DOHH2 (cell line): ENCODE results near the gene PLA2G6.

Source experiments
- H3F3A ChIP-seq: fragments of 200-600 bp; sonication (generic), shearing (Covaris generic); 2 replicates; pipeline ENCODE4 v1.6.0; 2016; ENCODE audit warnings: antibody characterized with exemption, mild to moderate bottlenecking; ENCODE audit not compliant: control insufficient read depth, insufficient read depth
- H3K27ac ChIP-seq: fragments of 200-600 bp; sonication (generic); 2 replicates; pipeline ENCODE4 v1.5.1; 2014; ENCODE audit warnings: low read depth, mild to moderate bottlenecking, low read length, moderate library complexity
- H3K27me3 ChIP-seq: fragments of 200-600 bp; sonication (generic); 2 replicates; pipeline ENCODE4 v1.6.1; 2014; ENCODE audit warnings: mild to moderate bottlenecking, low read length, mixed read lengths; ENCODE audit not compliant: control insufficient read depth
- H3K36me3 ChIP-seq: fragments of 200-600 bp; sonication (generic); 2 replicates; pipeline ENCODE4 v1.6.1; 2014; ENCODE audit warnings: mild to moderate bottlenecking, low read length, moderate library complexity, mixed read lengths; ENCODE audit not compliant: control insufficient read depth
- H3K4me1 ChIP-seq: fragments of 200-600 bp; sonication (generic); 2 replicates; pipeline ENCODE4 v1.6.1; 2014; ENCODE audit warnings: mild to moderate bottlenecking, low read length, mixed read lengths; ENCODE audit not compliant: control insufficient read depth
- H3K4me2 ChIP-seq: fragments of 200-600 bp; sonication (generic); 2 replicates; pipeline ENCODE4 v1.6.0; 2014; ENCODE audit warnings: mild to moderate bottlenecking, low read length, moderate library complexity
- H3K4me3 ChIP-seq: fragments of 200-600 bp; sonication (generic); 2 replicates; pipeline ENCODE4 v1.5.1; 2014; ENCODE audit warnings: mild to moderate bottlenecking, low read length, mixed read lengths
- H3K79me2 ChIP-seq: fragments of 200-600 bp; sonication (generic); 2 replicates; pipeline ENCODE4 v1.6.1; 2014; ENCODE audit warnings: mild to moderate bottlenecking, low read length, mixed read lengths; ENCODE audit not compliant: control insufficient read depth
- H3K9me2 ChIP-seq: fragments of 200-600 bp; sonication (generic); replicated peaks from 2 replicates; pipeline ENCODE4 v1.6.1; 2014; ENCODE audit warnings: mild to moderate bottlenecking, low read length, mixed read lengths; ENCODE audit not compliant: control insufficient read depth
- H3K9me3 ChIP-seq: fragments of 200-600 bp; sonication (generic); 2 replicates; pipeline ENCODE4 v1.6.1; 2014; ENCODE audit warnings: antibody characterized with exemption, low read length, mixed read lengths; ENCODE audit not compliant: control insufficient read depth, insufficient read depth
- H4K20me1 ChIP-seq: fragments of 200-600 bp; sonication (generic); 2 replicates; pipeline ENCODE4 v1.6.0; 2014; ENCODE audit warnings: low read depth, mild to moderate bottlenecking, antibody characterized with exemption, low read length, moderate library complexity; ENCODE audit not compliant: control insufficient read depth, insufficient read depth
- EZH2phosphoT487 ChIP-seq: fragments of 200-600 bp; sonication (generic); IDR thresholded peaks from 2 replicates; pipeline ENCODE4 v1.6.1; 2017; ENCODE audit warnings: borderline replicate concordance, mild to moderate bottlenecking, antibody characterized with exemption, low read length, moderate library complexity, mixed read lengths
- TF ChIP-seq, protein P1 (sequence below): fragments of 200-600 bp; sonication (generic); IDR thresholded peaks from one replicate; pipeline ENCODE4 v1.5.1; 2014; ENCODE audit warnings: antibody characterized with exemption, mild to moderate bottlenecking, low read depth, low read length; ENCODE audit not compliant: poor library complexity, severe bottlenecking

The PLA2G6 gene

DNA sequence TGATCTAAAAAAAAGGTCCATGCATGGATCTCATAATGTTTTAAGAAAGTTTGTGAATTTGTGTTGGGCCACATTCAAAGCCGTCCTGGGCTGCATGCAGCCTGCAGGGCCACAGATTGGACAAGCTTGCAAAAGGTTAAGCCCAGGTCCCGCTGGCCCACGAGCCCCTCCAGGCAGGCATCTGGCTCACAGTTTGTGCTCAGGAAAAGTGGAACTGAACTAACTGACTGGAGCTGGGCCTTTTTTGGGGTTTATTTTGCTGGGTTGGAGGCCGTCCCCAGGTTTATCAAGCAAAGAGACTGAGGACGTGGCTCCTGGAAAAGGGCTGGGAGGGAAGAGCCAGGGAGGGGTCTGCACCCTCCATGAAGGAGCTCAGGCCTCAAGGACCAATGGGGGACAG lies 39.0 kb downstream of the PLA2G6 start:
- Histone ChIP-seq H3K27ac (no peak overlapping the region), H3K4me2 (no peak overlapping the region), H3K79me2 (no peaks in the 10 kb centered on the region), H3F3A (no peaks in the 10 kb centered on the region), H3K4me3 (no peak overlapping the region), H3K27me3 (no peaks in the 10 kb centered on the region), H3K9me2 (no peaks in the 10 kb centered on the region), H3K36me3 (peaks cover 4% of the 10 kb centered on the region; the same call in 1 of the 2 replicates), H3K4me1 (no peaks in the 10 kb centered on the region; the same call in 1 of the 2 replicates), H3K9me3 (no peaks in the 10 kb centered on the region), H4K20me1 (no peaks in the 10 kb centered on the region)
- no peak for TF ChIP-seq EZH2phosphoT487
- TF ChIP-seq, protein P1, sequence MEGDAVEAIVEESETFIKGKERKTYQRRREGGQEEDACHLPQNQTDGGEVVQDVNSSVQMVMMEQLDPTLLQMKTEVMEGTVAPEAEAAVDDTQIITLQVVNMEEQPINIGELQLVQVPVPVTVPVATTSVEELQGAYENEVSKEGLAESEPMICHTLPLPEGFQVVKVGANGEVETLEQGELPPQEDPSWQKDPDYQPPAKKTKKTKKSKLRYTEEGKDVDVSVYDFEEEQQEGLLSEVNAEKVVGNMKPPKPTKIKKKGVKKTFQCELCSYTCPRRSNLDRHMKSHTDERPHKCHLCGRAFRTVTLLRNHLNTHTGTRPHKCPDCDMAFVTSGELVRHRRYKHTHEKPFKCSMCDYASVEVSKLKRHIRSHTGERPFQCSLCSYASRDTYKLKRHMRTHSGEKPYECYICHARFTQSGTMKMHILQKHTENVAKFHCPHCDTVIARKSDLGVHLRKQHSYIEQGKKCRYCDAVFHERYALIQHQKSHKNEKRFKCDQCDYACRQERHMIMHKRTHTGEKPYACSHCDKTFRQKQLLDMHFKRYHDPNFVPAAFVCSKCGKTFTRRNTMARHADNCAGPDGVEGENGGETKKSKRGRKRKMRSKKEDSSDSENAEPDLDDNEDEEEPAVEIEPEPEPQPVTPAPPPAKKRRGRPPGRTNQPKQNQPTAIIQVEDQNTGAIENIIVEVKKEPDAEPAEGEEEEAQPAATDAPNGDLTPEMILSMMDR = no peak

DNA sequence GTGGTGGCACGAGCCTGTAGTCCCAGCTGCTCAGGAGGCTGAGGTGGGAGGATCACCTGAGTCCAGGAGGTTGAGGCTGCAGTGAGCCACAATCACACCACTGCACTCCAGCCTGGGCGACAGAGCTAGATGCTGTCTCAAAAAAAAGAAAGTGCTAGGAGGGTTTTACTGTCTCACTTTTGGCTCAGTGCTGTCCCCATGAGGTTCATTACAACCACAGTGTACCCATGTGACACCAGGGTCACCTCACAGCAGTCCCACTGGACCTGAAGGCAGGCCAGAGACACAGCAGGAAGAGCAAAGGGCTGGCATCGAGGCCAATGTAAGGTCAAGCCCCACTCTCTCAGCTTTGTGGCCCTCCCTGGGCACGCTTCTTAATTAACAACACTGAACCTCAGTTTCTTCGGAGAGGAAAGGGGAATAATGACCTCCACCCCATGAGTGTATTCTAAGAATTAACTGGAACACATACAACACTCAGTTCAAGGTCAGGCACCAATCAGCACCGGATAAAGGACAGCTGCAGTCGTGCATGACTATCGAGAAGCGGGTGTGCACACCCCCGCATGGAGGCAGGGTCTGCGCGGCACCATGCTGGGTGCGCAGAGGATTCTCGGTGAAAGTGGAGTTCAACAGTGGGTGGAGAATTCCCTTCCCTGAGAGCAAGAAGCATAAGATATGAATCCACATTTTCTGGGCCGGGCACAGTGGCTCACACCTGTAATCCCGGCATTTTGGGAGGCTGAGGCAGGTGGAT lies 40.2 kb downstream of the PLA2G6 start:
- TF ChIP-seq EZH2phosphoT487 = no peak
- TF ChIP-seq, protein P1 = no peak
- Histone ChIP-seq H4K20me1 (no peaks in the 10 kb centered on the region), H3F3A (no peaks in the 10 kb centered on the region), H3K79me2 (no peaks in the 10 kb centered on the region), H3K4me1 (no peaks in the 10 kb centered on the region), H3K9me3 (no peaks in the 10 kb centered on the region), H3K4me2 (no peak overlapping the region), H3K27ac (no peak overlapping the region), H3K36me3 (peaks cover 4% of the 10 kb centered on the region; the same call in 1 of the 2 replicates), H3K4me3 (no peak overlapping the region), H3K27me3 (no peaks in the 10 kb centered on the region), H3K9me2 (no peaks in the 10 kb centered on the region)

DNA sequence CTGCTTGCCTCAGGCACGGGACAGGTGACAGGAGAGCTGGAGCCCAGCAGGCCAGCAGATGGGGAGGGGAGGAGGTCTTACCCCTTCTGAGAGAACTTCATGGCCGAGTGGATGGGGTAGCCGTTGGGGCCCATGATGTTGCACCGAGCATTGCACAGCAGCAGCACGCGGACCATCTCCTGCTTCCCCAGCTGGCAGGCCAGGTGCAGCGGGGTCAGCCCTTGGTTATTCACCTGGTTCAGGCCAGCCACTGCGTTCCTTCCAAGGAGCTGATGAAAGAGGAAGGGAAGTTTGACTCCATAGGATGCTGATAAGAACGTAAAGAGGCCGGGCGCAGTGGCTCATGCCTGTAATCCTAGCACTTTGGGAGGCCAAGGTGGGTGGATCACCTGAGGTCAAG lies 41.7 kb downstream of the PLA2G6 start:
- Histone ChIP-seq H4K20me1 (no peaks in the 10 kb centered on the region), H3K4me1 (no peaks in the 10 kb centered on the region), H3K79me2 (no peaks in the 10 kb centered on the region), H3K9me3 (no peaks in the 10 kb centered on the region), H3K27ac (no peak overlapping the region), H3K27me3 (no peaks in the 10 kb centered on the region), H3K36me3 (peaks cover 4% of the 10 kb centered on the region; the same call in 1 of the 2 replicates), H3K9me2 (no peaks in the 10 kb centered on the region), H3F3A (no peaks in the 10 kb centered on the region), H3K4me2 (no peak overlapping the region), H3K4me3 (no peak overlapping the region)
- TF ChIP-seq EZH2phosphoT487 = no peak
- TF ChIP-seq, protein P1 = no peak
